Ovary (tissue), 3 donors: ENCODE data around the gene LBHD1.

Source experiments
- EP300 ChIP-seq: sonication (generic); formaldehyde crosslinking; IDR thresholded peaks from one replicate; pipeline ENCODE4 v1.6.1; 2017; ENCODE audit warnings: antibody characterized with exemption
- POLR2A ChIP-seq: fragments of 450-650 bp; IDR thresholded peaks from one replicate; pipeline ENCODE4 v1.6.1; 2017; ENCODE audit warnings: antibody characterized with exemption, mild to moderate bottlenecking, moderate library complexity
- TF ChIP-seq, protein P1 (sequence below), 3 donors: fragments of 450-650 bp in 2 of 3; fragments of 200-600 bp in 1 of 3; IDR thresholded peaks; one replicate each; pipeline versions ENCODE4 v1.5.1 to v1.8.0; 2016 to 2022; ENCODE audit warnings: antibody characterized with exemption in 3 of 3, mild to moderate bottlenecking in 1 of 3
- donor health status: DM: no; HTN: no; CAD: no.

DNA sequence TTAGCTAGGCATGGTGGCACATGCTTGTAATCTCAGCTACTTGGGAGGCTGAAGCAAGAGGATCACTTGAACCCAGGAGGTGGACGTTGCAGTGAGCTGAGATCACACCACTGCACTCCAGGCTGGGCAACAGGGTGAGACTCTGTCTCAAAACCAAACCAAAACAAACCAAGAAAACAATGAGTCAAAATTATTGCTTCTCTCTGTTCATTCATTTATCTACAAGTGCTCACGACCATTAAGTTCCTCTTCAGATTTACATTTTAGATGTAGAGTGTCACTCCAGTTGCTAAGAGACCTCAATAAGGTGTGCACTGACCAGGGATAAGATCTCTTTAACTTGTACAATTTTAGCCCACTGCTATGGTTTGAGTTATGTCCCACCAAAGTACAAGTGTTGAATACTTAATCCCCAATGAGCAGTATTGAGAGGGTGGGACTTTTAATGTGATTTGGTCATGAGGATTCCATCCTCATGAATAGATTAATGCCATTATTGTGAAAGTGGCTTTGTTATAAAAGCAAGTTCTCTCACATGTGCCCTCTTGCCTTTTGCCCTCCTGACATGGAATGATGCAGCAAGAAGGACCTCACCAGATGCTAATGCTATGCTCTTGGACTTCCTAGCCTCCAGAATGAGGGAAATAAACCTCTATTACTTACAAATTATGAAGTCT is 47.4 kb upstream of the LBHD1 start:
- no peak for TF ChIP-seq EP300
- TF ChIP-seq, protein P1, sequence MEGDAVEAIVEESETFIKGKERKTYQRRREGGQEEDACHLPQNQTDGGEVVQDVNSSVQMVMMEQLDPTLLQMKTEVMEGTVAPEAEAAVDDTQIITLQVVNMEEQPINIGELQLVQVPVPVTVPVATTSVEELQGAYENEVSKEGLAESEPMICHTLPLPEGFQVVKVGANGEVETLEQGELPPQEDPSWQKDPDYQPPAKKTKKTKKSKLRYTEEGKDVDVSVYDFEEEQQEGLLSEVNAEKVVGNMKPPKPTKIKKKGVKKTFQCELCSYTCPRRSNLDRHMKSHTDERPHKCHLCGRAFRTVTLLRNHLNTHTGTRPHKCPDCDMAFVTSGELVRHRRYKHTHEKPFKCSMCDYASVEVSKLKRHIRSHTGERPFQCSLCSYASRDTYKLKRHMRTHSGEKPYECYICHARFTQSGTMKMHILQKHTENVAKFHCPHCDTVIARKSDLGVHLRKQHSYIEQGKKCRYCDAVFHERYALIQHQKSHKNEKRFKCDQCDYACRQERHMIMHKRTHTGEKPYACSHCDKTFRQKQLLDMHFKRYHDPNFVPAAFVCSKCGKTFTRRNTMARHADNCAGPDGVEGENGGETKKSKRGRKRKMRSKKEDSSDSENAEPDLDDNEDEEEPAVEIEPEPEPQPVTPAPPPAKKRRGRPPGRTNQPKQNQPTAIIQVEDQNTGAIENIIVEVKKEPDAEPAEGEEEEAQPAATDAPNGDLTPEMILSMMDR (IDR thresholded peaks at IDR 0.05), result no peak
- no peak for TF ChIP-seq POLR2A
